ENCODE results near the gene CCDC127. TPM values are rescaled to one million over a fixed set of nuclear protein-coding genes. Genes with fewer than 3 reads are reported as not detected.

Gene CCDC127
- total RNA-seq, 2 donors from 2014 or later, result 3.5 to 5.3 TPM

DNA sequence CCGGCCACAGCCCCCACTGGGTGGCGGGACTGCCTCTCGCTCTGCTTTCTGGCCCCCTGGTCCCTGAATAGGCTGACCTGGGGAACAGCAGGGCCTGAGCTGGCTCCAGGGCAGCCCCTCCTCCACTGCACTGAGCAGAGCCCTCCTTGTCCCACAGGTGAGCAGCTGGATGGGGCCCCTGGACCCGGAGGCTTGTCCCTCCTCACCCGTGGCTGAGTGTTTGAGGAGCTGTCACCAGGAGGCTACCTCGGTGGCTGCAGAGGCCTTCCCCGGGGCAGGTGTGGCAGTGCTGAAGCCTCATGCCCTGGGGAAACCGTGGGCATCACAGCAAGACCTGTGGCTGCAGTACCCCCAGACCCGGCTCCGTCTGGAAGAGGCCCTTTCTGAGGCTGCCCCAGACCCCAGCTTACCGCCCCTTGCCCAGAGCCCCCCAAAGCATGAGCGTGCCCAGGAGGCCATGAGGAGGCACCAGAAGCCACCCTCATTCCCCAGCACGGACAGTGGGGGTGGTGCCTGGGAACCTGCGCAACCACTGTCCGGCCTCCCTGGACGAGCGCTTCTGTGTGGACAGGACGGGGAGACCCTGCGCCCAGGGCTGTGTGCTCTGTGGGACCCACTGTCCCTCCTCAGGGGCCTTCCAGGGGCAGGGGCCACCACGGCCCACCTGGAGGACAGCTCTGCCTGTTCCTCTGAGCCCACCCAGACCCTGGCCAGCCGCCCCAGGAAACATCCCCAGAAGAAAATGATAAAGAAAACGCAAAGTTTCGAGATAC is 55.2 kb downstream of the CCDC127 start:
- H3K4me3 ChIP-seq, result no peak overlapping the region
- intact Hi-C loops (cut with DNase I), result no loop called here
- H3K4me1 ChIP-seq, result no peaks in the 10 kb centered on the region
- H3K36me3 ChIP-seq, result no peaks in the 10 kb centered on the region
- H3K27ac ChIP-seq, result no peak overlapping the region
- no peaks in the 10 kb centered on the region for H3K27me3 ChIP-seq
- TF ChIP-seq, protein P1, sequence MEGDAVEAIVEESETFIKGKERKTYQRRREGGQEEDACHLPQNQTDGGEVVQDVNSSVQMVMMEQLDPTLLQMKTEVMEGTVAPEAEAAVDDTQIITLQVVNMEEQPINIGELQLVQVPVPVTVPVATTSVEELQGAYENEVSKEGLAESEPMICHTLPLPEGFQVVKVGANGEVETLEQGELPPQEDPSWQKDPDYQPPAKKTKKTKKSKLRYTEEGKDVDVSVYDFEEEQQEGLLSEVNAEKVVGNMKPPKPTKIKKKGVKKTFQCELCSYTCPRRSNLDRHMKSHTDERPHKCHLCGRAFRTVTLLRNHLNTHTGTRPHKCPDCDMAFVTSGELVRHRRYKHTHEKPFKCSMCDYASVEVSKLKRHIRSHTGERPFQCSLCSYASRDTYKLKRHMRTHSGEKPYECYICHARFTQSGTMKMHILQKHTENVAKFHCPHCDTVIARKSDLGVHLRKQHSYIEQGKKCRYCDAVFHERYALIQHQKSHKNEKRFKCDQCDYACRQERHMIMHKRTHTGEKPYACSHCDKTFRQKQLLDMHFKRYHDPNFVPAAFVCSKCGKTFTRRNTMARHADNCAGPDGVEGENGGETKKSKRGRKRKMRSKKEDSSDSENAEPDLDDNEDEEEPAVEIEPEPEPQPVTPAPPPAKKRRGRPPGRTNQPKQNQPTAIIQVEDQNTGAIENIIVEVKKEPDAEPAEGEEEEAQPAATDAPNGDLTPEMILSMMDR (IDR thresholded peaks at IDR 0.05), result no peak
- DNase-seq, result no peak
- H3K9me3 ChIP-seq, result no peaks in the 10 kb centered on the region
- H3K9ac ChIP-seq (ENCODE audit: low read depth in 2 of 2, low read length in 2 of 2), result no peak overlapping the region

- Histone ChIP-seq H3K27ac (no peak overlapping the region), H3K4me3 (no peak overlapping the region), H3K9me3 (no peaks in the 10 kb centered on the region), H3K9ac (ENCODE audit: low read depth in 2 of 2, low read length in 2 of 2) (no peak overlapping the region), H3K27me3 (no peaks in the 10 kb centered on the region), H3K36me3 (no peaks in the 10 kb centered on the region), H3K4me1 (no peaks in the 10 kb centered on the region)
- DNase-seq, result no peak
- intact Hi-C loops (cut with DNase I), result no loop called here
- TF ChIP-seq, protein P1 (IDR thresholded peaks at IDR 0.05), result no peak
These were observed 55.8 kb downstream of the CCDC127 start for GRCh38 chr5:162190-162564.

GRCh38 chr5:161803-162110 is 56.2 kb downstream of the CCDC127 start:
- Histone ChIP-seq H3K4me3 (no peak overlapping the region), H3K9ac (ENCODE audit: low read depth in 2 of 2, low read length in 2 of 2) (no peak overlapping the region), H3K27ac (no peak overlapping the region), H3K4me1 (no peaks in the 10 kb centered on the region), H3K9me3 (no peaks in the 10 kb centered on the region), H3K36me3 (no peaks in the 10 kb centered on the region), H3K27me3 (no peaks in the 10 kb centered on the region)
- DNase-seq, result no peak
- TF ChIP-seq, protein P1 (IDR thresholded peaks at IDR 0.05), result no peak
- intact Hi-C loops (cut with DNase I), result no loop called here

GRCh38 chr5:160921-161802 is 56.8 kb downstream of the CCDC127 start:
- H3K27me3 ChIP-seq, result no peaks in the 10 kb centered on the region
- H3K27ac ChIP-seq, result no peak overlapping the region
- H3K4me3 ChIP-seq, result no peak overlapping the region
- no peak for DNase-seq
- TF ChIP-seq, protein P1 (IDR thresholded peaks at IDR 0.05), result no peak
- intact Hi-C loops (cut with DNase I), result no loop called here
- H3K9me3 ChIP-seq, result no peaks in the 10 kb centered on the region
- no peaks in the 10 kb centered on the region for H3K4me1 ChIP-seq
- H3K9ac ChIP-seq (ENCODE audit: low read depth in 2 of 2, low read length in 2 of 2), result no peak overlapping the region
- H3K36me3 ChIP-seq, result no peaks in the 10 kb centered on the region

GRCh38 chr5:160173-160510 is 57.8 kb downstream of the CCDC127 start:
- H3K4me1 ChIP-seq, result no peaks in the 10 kb centered on the region
- no peak overlapping the region for H3K9ac ChIP-seq (ENCODE audit: low read depth in 2 of 2, low read length in 2 of 2)
- DNase-seq, result no peak
- intact Hi-C loops (cut with DNase I), result no loop called here
- TF ChIP-seq, protein P1 (IDR thresholded peaks at IDR 0.05), result no peak
- no peaks in the 10 kb centered on the region for H3K9me3 ChIP-seq
- H3K27me3 ChIP-seq, result no peaks in the 10 kb centered on the region
- H3K36me3 ChIP-seq, result no peaks in the 10 kb centered on the region
- no peak overlapping the region for H3K27ac ChIP-seq
- no peak overlapping the region for H3K4me3 ChIP-seq

All from colonic mucosa (tissue), 4 donors.